Measurements from ENCODE around the gene DPEP1.

- TF ChIP-seq POLR2A (IDR thresholded peaks at IDR 0.05) (no peak), CTCF (IDR thresholded peaks at IDR 0.05) (no peak)
Observed at GRCh38 chr16:89656435-89657121, 43.1 kb downstream of the DPEP1 start.
